Stimulated activated CD8-positive, alpha-beta memory T cell treated with anti-CD3 and anti-CD28 coated beads, Interleukin-4, amount 100 ng/mL, for 4 hours (primary cell): ENCODE data around the gene TTC21B.
"Not testable (repeated sequence)": the region's sequence is repeated elsewhere in the genome, so short reads cannot be mapped to it uniquely, and the experiment has no call there.

Source experiments
- DNase-seq, 2 donors: peaks; one replicate each; pipeline ENCODE4 v3.0.0-alpha.2; 2020; ENCODE audit warnings: low read depth in 2 of 2, low spot score in 1 of 2

The TTC21B gene

DNA sequence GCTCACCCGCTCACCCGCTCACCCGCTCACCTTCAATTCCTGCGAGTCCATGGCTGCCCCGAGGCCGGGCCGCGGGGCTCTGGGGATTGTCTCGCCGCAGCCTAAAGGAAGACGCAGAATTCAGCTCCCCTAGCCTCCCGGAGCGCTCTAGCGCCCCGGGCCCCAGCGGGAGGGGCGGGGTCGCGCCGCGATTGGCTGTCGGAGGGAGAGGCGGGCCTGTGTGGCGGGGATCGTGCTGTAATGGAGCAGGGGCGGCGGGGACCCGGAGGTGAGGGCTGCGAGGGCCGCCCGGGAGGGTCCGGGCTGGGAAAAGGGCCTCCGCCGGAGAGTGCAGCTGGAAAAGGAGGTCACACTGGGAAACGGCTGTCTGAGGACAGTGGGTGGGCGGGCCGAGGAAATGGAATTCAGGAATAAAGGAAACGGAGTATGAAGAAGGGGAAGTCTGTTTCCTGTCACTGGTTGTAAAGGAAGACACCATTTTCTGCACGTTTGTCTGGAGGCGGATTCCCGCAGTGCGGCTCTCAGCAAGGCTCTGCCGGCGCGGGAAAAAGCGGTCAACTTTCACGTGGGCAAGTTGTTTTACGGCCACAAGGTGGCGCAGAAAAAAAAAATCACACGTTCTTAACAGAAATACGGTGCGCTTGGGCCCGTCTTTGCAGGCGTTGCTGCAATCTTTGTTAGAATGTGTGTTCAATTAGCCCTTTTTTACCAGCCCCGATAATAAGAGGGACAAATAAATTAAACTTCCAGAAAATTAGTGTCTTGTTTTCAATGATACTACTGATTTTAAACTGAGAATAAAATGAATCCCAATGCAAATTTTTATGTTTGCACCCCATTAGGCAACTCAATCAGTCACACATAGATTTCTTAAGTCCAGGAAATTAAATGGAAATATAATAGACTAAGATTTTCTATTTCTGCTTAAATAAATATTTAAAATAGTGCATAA lies at the start of gene TTC21B:
TTC21B (minus strand) TSS at position 122 of the 952 bp plus-strand sequence; CDS start at position 51, 71 bp downstream.
- DNase-seq = peak; percentile 81 to 85

DNA sequence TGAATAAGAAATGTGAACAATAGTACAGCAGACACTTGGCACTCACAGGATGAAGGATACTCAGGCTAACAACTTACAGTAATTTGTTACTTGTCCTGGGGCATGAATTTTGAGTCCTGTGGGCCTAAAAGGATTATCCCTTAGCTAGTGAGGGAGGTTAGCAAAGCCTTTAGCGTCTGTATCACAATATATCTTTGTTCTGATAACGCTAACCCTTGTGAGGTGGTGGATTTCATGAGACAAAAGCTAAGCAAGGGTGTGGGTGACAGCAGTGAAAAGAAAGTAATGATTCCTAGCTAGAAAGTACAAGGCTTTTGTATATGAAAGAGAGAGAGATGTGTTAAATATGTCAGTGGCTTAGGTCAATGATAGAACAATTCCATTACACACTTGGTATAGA lies 46.8 kb upstream of the TTC21B start:
- no peak for DNase-seq

DNA sequence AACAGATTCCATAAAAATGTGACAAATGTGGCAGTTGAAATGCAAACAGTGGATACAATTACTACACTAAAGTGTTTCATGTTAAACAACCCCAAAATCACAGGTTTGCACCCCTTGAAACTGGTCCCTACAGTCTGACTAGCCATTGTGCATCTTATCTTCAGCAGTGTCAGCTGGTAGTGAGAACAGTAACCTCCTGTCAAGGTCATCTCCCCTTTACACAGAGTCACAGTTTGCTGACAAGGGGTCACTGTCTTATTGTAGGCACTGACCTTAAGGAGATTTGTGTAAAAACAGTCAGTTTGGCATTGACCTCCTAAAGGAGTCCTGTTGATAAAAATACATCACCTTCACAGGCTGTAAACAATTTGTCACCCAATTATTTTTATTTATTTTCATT lies 37.3 kb upstream of the TTC21B start:
- no peak for DNase-seq

DNA sequence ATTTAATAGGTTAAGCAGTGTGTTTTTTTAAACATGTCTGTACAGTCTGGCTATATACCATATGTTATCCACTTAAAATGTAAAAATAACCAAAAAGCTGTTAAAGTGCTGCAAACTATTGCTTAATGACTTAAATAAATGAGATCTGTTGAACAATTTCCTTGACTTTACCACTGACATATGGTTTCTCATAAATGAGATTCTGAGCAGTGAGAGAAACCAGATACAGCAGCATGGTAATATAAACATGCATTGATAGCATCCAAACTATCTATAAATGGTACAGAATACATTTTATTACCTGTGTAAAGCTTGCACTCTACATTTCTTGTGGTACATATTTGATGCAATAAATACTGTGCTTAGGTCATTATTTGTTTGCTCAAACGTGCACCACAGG lies 36.3 kb upstream of the TTC21B start:
- no peak for DNase-seq

DNA sequence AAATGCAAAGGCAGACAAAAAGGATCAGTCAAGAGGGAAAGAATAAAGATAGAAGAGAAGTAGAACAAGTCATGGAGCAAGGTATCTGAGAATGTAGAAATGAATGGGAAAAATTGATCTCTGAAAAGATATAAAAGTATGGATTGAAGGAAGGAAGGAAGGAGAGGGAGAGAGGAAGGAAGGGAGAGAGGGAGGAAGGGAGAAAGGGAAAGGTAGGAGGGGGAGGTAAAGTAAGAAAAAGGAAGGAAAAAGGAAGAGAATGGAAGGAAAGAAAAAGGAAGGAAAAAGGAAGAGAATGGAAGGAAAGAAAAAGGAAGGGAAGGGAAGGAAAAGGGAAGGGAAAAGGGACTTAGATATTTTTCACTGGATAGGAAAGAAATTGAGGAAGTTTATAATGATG lies 31.5 kb upstream of the TTC21B start:
- no peak for DNase-seq

DNA sequence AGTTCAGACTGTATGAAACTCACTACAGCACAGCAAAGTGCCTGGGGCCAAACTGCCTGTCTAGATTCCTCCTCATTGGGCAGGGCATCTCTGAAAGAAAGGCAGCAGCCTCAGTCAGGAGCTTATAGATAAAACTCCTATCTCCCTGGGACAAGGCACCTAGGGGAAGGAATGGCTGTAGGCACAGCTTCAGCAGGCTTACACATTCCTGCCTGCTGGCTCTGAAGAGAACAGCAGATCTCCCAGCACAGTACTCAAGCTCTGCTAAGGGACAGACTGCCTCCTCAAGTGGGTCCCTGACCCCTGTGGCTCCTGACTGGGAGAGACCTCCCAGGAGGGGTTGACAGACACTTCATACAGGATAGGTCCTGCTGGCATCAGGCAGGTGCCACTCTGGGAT lies 18.6 kb upstream of the TTC21B start:
- not testable (repeated sequence) for DNase-seq

DNA sequence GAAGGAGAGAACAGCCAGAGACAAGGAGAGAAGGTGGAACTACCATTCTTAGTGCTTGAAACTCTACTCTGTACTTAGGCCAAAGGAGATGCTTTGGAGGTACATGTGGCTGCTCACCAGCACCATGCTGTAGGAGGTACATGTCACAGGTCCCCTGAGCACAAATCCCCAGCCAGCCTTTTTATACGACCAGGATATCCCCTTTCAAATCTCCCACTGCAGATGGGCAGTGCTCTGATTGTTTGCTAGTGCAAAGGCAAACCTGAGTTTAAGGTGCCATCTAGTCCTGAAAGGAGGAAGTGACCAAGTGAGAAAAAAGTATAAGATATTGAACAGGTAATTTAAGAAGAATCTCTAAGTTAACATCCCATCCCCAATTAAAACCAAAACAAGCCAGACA lies 17.1 kb upstream of the TTC21B start:
- DNase-seq = no peak

DNA sequence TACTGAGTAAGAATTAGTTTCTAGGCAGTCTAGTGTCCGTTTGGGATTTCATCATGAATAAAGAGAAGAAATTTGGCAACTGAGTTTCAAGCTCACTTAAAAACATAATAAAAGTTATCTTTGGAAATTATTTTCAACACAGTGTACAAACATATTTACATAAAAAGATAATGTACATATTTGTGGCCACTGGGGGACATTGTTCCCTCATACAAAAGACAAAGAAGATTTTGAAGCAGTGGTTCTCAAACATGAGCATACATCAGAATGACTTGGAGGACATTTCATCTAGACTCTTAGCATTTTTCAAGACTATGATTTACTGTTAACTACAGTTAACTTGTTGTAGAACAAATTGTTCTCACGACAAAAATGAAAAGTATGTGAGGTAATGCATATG lies 15.7 kb upstream of the TTC21B start:
- no peak for DNase-seq

DNA sequence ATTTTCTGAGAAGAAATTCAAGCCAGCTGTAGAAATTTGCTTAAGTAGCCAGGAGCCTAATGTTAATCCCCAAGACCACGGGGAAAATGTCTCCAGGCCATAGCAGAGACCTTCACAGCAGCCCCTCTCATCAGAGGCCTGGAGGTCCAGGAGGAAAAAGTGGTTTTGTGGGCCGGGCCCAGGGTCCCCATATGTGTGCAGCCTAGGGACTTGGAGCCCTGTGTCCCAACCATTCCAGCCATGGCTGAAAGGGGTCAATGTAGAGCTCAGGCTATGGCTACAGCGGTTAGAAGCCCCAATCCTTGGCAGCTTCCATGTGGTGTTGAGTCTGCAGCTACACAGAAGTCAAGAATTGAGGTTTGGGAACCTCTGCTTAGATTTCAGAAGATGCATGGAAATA lies 14.2 kb upstream of the TTC21B start:
- DNase-seq = no peak

DNA sequence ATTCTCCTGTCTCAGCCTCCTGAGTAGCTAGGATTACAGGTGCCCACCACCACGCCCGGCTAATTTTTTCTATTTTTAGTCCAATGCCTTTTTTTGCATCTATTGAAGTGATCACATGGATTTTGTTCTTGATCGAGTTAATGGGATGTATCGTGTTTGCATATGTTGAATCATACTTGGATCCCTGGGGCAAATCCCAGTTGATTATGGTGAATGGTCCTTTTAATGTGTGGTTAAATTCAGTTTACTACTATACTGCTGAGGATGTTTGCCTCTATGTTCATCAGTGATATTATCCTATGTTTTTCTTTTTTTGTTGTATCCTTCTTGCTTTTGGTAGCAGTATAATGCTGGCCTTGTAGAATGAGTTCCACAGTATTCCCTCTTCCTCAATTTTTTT lies 8.2 kb upstream of the TTC21B start:
- DNase-seq = no peak

DNA sequence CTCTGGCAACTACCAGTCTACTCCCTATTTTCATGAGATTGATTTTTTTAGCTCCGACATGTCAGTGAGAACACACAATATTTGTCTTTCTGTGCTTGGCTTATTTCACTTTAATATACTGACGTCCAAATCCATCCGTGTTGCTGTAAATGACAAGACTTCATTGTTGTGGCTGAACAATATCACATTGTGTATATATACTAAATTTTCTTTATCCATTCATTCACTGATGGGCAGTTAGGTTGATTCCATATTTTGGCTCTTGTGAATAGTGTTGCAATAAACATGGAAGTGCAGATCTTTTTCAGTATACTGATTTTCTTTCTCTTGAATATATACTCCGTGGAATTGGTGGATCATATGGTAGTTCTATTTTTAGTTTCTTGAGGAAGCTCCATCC lies 5.8 kb upstream of the TTC21B start:
- DNase-seq = no peak

DNA sequence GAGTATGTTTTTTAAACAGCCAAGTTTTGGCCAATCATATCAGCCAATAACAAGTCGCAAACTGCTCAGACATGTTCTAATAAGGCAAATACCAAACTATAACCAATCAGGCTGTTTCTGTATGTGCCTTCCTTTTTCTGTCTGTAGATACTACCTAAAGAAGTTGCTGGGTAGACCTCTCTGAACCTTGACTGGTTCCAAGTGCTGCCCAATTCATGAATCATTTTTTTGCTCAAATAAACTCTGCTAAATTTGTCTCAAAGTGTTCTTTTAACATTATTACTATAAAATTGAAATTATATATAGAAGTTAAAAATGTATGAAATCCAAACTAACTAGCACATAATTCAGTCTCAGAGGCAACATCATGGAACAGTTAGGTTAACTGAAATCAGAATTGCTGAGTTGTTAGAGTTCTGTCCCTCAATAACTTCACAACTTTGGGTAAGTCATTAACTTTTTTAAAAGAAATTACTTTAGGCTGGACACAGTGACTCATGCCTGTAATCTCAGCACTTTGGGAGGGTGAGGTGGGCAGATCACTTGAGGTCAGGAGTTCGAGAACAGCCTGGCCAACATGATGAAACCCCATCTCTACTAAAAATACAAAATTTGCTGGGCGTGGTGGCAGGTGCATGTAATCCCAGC lies 4.9 kb upstream of the TTC21B start:
- DNase-seq = no peak

DNA sequence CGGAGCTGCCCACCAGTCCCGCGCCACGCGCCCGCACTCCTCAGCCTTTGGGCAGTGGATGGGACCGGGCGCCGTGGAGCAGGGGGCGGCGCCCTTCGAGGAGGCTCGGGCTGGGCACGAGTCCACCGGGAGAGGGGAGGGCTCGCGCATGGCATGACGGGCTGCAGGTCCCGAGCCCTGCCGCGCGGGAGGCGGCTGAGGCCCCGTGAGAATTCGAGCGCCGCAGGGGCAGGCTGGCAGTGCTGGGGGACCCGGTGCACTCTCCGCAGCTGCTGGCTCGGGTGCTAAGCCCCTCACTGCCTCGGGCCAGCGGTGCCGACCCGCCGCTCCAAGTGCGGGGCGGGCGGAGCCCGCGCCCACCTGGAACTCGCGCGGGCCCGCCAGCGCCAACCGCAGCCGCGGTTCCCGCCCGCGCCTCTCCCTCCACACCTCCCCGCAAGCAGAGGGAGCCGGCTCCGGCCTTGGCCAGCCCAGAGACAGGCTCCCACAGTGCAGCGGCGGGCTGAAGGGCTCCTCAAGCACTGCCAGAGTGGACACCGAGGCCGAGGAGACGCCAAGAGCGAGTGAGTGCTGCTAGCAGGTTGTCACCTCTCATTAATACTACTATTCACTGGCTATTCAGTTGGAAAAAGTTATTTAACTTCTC lies 3.6 kb upstream of the TTC21B start:
- no peak for DNase-seq

DNA sequence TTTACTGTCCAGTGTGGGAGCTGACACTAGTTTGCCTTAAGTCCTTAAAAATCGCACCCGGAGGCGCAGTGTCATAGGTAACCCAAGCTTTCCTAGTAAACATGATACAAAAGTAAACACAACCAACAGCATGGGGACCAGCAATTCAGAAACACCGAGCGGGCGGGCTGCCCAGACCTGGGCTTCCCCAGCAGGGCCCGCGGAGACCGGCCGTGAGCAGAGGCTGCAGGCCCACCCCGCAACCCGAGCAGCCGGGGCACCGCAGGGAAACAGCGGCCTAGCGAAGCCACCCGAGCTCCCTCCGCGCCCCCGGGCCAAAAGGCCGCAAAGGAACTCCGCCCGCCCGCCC lies 296 bp downstream of the TTC21B start:
- DNase-seq = no peak

DNA sequence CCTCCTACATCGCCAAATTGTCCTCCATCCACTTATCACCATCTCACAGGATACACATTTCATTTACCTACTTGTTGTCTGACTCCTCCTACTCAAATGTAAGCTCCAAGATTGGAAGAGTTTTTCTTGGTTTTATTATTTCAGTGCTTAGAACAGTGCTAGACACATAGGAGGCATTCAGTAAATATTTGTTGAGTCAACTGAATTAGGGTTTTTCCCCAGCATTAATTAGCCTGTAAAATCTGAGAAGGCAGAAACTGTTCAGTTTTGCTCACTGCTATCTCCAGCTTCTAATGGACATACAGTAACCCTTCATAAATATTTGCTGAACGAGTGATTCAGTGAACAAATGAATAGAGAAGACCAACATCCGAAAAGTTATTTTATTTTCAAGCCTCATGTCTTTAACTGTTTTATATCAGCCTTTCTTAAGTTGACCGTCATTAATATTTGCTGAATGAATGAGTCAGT lies 800 bp downstream of the TTC21B start:
- no peak for DNase-seq

DNA sequence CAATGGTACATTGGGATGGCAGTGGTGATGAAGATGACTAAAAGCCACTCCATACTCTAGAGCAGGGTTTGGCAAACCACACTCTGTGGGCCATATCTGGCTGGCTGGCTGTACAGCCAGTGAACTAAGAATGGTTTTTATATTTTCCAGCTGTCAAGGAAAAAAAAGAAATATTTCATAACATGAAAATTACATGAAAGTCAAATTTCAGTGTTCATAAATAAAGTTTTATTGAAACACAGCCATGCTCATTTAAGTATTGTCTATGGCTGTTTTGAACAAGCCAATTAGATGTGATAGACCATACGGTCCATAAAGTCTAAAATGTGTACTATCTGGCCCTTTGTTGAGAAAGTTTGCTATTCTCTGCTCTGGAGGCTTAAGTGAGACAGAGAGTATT lies 1.5 kb downstream of the TTC21B start:
- DNase-seq = no peak

DNA sequence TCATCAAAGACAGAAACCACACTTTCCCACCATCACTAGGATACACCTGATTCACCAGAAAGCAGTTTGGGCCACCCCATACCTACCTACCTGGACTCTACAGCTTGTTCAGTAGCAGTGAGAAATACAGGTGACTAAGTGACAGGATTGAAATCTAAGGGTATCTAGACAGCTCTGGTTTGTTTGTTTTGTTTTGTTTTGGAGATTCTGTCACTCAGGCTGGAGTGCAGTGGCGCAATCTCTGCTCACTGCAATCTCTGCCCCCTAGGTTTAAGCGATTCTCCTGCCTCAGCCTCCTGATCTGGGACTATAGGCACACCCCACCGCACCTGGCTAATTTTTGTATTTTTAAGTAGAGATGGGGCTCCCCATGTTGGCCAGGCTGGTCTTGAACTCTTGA lies 3.1 kb downstream of the TTC21B start:
- no peak for DNase-seq

DNA sequence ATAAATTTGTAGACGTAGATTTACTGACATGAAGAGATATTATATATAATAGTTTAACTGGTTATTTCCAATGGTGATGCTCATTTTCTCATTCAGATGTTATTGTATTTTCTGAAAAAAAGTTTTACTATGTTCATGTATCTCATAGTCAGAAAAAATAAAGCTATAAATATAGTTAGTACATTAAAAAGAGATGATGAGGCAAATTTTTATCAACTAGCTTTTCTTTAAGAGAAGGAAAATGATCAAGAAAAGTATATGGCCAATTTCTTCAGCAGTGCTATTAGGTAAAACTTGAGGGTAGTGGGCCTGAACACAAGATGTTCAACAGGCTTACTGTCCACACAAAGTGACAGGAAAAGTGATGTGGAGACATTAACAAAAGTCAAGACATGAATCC lies 11.7 kb downstream of the TTC21B start:
- no peak for DNase-seq

DNA sequence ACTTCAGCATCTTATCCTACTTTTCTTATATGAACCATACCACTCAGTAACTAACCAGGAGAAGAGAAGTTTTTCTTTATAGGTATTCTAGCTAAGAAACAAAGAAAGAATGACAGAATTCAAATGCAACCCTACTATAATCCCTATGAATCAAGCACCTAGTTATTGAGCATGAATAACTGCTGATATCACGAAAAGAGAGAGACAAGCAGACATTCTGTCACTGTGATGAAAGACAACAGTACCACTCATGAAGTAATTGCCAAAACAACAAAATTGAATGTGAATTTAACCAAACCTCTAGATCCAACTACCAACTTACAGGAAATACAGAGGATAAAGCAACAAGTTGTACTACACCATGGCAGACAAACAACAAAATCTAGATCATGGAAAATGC lies 15.3 kb downstream of the TTC21B start:
- DNase-seq = no peak

DNA sequence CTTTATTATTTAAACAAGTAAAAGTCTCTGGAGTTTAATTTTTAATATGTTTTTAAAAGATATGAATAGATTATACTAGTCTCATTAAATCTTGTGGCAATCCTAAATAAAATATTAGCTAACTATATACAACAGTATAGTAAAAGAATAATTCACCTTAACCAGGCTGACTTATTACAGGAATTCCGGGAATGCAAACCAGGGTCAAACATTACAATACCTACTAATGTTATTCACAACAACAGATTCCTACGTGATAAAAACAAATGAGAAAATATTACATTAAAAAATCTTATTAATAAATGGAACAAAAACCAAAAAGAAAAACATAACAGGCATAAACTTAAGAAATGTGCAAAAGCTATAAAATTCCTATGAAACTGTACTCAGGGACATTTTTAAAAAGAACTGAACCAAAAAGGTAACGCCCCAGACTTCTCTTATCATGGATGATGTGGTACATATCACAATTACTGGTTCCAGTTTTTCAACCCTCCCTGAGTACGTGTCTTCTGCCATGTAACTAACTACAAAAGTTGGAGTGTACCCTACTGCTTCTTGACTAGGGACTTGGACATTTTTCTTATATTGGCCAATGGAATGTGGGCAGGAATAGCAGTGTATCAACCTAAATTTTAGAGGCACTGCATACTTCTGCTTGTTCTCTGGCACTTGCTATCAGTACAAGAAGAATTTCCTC lies 20.2 kb downstream of the TTC21B start:
- DNase-seq = no peak

DNA sequence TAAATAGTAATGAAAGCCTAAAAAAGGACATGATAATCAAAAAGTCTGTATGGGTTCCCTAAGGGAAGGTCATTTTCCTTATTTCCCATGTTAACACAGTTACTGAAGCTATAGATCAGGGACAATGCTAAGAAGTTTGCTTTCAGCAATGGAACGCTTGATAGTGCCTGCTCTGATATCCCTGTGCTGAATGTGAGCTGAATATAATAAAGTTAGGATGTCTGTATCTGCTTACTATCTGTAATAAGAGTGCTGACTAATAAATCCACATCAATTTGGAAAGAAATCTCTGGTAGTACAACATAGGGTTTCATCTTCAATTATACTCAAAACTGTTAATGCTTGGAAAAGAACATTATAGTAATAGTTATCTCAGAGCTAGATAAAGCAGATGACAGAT lies 25.8 kb downstream of the TTC21B start:
- no peak for DNase-seq
